Astrocyte of the hippocampus (primary cell): ENCODE measurements around the gene TMEM132C.
"Not testable (repeated sequence)": the region's sequence is repeated elsewhere in the genome, so short reads cannot be mapped to it uniquely, and the experiment has no call there.

Experiments used
- DNase-seq: peaks from one replicate; pipeline ENCODE4 v3.0.0; 2011; ENCODE audit warnings: low read depth, low spot score

TMEM132C gene

DNA sequence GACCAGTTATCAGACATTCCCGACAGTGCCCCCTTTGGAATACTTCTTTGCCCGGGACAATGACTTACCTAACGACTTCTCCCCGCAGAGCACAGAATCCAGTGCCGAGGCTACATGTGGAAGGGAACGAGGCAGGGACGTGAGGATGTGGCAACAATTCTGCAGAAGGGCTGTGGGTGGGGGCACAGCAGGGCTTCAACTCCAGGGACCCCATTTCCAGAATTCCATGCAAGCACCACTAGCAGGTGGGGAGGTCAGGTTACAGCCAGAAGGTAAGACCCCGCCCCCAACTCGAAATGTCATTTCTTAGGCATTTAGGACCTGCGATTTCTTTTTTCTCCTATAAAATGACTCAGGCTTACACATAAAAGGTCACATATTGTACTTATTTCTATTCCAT, 207.9 kb downstream of the TMEM132C start:
- DNase-seq: no peak

DNA sequence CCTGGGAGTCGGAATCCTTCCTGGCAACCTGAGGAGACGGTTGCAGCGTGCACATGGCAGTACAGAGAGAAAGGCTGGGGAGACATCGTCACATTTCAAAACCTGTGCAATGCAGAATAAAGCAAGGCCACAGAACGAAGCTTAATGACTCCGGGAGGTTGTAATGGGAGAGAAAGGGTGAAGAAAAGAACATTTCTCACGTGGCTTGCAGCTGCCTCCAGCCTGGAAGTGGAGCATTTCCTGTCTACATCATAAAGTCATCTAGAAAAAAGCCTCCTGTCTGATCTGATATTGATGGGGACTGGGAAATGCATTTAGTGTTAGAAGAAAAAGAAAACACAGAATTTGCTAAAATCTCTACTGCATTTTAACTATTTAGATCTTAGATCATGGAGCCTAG, 209.3 kb downstream of the TMEM132C start:
- DNase-seq: no peak

DNA sequence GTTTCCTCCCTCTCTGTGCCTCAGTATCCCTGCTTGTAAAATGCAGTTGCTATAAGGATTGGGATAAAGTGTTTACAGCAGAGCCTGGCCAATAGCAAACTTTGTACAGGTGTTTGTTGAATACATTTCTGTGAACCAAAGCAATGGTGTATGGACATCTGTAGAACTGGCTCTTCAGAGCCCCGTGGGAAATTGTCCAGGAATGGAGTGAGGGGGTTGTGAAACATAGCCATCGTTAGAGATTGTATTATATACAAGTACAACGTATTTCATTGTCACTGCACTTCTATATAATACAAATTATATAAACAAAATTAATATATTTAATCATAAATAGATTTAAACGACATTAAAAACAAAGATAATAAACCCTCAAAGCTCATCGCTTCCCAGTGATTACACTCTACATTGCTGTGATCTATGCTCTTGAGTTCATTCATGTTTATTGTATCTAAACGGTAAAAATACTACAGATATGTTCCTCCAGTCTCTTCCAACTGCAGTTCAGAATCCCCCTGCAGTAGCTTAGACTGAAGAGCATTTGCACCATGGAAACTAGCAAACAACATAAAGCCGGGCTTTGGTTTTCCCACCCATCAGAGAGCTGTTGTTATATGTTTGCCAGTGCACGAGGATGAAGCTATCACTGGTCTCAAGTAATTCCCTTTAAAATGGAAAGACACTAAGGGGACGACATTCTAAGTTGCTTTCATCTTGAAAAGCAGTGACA, 216.7 kb downstream of the TMEM132C start:
- no peak for DNase-seq

DNA sequence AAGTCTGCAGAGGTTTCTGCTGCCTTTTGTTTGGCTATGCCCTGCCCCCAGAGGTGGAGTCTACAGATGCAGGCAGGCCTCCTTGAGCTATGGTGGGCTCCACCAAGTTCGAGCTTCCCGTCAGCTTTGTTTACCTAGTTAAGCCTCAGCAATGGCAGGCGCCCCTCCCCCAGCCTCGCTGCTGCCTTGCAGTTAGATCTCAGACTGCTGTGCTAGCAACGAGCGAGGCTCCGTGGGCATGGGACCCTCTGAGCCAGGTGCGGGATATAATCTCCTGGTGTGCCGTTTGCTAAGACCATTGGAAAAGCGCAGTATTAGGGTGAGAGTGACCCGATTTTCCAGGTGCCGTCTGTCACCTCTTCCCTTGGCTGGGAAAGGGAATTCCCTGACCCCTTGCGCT, 230.4 kb downstream of the TMEM132C start:
- DNase-seq: not testable (repeated sequence)

DNA sequence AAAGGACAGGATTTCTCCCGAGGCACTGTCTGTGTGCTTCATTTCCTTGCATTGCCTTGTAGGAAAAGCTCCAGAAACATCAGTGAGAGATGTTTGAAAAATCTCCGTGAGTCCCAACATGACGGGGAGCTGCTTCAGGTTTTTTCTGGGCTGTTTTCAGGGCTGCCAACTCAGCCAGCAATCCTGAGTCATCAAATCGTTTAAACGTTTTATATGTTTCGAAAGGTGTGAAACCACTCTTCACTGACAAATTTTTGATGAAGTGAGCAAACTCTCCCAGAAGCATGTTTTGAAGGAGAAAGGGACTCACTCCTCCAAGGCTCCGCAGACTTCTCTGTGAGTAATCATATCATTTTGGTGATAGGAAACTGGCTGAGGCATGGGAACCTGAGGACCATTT, 240.5 kb downstream of the TMEM132C start:
- no peak for DNase-seq

DNA sequence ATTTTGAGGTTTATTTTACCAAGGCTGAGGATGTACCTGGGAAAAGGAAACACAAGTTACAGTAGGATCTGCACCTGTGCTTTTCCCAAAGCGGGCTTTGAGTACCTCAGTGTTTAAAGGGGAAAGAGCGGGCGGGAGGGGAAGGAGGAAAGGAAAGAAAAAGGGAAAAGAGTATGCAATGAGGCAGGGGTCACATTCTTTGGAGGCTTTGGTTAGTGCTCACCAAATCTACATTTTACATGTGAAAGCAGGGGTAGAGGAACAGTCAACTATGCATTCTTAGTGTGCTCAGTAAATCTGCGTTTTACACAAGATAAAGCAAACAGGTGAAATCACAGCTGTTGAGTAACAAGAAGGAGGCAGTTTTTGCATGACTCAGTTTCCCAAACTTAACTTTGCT, 242.2 kb downstream of the TMEM132C start:
- no peak for DNase-seq

DNA sequence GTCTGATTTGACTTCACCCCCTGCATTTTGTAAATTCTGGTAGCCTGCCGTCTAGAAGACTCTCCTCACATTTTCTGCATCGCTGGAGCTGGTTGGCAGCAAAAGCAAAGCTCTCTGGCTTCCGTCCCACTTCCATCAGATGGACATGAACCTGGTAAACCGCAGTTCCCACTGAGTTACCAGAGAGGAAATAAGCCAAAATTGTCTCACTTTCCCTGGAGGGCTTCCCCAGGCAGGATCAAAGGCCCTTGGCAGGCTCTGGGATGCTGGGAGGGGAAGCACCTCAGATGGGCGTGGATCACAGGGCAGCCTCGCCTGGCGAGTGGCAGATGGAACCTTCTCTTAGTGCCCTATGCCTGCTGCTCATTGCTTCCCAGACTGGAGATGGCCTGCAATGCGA, 243.5 kb downstream of the TMEM132C start:
- peak; percentile 12 for DNase-seq

DNA sequence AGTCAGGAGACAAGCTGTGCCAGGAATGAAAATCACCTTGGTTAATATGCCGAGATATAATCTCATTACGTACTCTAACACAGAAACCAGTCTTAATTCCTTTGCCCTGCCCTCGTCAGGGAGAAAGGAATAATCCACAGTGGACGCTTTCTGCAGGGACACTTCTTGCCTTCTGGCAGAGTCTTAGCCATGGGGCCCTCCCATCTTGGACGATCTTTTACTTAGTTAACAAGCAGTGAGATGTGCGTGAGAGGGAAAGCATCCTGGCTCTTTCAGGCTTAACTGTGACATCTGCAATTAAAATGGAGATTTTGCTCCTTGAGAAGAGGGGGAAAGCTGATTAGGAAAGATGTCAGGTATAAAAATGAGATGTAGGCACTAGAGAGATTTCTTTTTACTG, 246.4 kb downstream of the TMEM132C start:
- no peak for DNase-seq

DNA sequence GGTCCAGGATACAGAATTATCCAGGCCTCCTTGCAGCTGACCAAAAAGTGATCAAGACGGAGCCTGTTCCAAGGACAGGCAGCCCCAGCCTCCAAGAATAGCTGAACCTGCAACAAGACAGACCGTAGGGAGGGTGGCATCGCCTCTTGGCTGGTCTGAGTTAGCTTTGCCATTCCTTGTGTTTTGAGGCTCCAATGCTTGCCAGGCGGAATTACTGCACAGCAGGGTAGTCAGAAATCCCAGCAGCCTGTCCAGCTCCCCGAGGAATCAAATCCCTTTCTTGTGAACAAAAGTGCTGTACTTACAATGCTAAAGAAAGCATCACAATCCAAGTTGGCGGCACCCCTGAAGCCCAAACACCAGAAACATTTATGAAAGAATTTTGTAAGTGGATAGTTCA, 246.9 kb downstream of the TMEM132C start:
- DNase-seq: no peak

DNA sequence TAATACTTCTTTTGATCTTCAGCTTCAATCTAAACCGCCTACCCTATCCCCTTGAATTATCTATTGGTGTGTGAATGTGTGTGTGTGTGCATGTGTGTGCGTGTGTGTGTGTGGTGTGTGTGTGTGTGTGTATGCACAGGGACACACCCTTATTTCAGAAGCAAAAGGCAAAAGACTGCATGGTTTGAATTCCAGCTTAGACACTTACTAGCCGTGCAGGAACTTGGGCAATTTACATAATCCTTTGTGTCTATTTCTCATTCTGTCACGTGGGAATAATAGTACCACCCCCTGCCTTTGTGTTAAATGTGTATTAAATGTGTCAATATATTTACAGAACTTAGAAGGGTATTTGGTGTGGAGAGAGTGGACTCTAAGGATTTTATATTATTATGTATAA, 251.7 kb downstream of the TMEM132C start:
- DNase-seq: no peak

DNA sequence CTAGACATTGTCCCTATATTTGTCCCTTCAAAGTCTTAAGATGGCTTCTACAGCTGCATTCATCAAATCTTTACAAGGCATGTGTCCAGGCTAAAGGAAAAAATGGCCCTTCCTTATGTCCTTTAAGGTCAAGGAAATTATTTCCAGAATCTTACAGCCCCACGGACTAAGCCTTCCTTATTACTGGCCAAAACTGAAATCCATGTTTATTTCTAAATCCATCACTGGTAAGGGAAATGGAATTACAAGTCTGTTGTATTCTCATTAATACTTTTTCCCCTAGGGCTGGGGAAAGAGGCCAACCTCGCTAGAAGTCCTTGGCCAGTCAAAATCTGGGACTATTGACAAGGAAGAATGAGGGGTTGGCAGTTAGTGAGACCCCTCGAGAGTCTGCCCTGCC, 252.5 kb downstream of the TMEM132C start:
- DNase-seq: no peak

DNA sequence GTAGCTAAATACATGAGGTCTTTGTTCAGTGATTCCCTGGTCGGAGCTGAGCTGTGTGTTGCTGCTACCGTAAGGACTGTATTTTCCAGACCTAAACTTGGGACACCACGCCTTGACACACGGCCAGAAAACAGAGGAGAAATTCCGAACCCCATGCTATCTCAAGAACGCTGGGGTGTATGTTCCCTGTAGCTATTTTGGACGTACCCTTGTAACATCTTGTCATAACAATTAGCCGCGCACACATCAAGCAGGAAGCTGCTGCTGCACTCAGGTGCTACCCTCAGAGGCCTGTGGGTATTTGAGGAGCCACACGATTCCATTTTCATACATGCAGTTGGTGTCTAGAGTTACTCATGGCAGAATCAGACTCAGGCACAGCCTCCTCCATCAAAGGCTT, 255.0 kb downstream of the TMEM132C start:
- DNase-seq: no peak

DNA sequence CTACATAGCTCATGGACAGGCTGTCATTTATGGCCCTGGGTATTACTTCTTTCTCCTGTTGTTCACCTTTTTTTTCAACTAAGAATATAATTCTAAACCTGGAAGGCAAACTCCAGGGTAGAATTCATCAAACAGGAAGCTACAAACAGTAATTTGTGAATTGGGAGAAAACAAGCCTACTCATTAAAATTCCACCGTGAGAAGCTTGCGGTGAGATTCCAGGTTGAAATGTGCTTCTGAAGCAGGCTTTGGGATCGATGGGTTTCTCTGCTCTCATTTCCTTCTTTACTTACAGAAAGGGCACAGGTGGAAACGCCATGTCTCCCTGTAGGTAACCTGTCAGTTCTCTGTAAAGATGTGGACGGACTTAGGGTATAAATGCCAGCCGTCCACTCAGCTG, 257.5 kb downstream of the TMEM132C start:
- no peak for DNase-seq

DNA sequence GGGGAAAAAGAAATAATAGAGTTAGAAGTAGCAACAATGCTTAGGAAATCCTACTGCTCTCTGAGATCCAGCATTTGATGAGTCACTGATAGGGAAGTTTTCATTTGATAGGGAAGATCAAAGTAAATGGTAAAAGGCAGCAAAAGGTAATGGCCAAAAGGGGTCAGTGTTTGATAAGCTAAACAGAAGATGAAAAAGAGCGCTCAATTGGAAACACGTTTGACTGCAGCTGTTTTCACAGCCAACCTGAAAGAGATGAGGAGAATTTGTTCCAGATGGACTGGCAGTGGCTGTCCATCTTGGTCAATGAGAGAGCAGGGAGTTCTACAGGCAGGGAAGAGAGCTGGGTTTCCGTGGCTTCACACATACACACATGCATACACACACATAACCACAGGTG, 264.2 kb downstream of the TMEM132C start:
- DNase-seq: no peak

DNA sequence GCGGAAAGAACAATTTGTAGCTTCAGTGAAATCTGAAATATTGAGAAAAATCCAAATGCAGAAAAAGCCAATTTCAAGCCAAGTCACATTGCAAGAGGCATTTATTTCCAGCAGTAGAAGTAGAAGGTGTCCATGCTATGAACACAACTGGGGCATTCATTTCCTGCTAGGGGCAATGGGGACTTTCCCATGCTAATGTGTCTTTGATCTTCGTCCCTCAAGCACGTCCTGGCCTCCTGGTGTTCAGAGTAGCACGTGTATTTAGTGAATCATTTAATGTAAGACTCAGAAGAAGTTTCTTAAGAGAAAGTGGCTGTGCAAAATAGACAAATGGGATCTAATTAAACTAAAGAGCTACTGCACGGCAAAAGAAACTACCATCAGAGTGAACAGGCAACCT, 267.9 kb downstream of the TMEM132C start:
- DNase-seq: no peak

DNA sequence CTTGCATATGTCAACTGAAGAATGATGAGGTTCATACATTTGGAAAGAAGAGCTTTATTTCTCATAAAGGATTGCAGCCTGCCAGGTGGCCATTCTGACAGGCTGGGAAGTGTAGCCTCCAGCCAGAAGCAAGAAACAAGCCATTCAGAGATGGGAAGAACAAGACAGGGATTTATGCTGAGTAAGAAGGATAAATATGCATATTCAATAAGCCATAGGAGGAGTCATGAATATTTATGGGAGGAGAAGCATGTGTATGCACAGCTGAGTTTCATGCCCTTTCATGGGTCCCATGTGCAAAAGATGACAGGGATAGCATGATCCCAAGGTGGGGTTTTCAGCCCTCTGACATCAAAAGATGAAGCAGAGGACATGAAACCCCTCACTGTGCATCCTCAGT, 269.8 kb downstream of the TMEM132C start:
- DNase-seq: no peak

DNA sequence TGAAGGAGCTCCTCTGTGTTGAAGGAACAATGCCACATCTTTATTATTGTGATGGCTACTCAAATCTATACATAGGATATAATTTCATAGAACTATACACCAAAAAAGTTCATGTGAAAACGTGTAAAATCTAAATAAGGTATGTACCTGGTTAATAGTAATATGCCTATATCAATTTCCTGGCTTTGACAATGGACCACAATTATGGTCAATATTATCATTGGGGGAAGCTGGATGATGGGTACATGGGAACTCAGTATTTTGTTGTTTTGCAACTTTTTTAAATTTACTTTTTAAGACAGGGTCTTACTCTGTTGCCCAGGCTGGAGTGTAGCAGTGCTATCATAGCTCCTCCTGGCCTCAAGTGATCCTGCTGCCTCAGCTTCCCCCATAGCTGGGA, 270.7 kb downstream of the TMEM132C start:
- no peak for DNase-seq

DNA sequence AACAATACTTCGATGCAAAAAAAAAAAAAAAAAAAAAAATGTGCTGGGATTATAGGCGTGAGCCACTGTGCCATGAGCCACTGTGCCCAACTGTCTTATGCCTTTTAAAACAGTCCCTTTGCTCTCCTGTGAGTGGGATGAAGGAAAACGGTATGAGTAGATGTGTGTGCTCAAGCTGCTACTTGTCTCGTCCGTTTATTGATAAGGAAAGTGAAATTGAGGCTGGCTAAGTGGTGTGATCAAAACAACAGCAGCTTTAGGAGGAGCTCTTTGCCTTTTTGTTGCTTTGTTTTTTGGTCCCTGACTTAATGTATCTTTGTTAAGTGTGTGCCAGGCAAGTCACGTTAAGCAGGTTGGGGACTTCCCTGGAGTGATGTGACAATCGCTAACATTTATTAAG, 275.9 kb downstream of the TMEM132C start:
- DNase-seq: no peak

DNA sequence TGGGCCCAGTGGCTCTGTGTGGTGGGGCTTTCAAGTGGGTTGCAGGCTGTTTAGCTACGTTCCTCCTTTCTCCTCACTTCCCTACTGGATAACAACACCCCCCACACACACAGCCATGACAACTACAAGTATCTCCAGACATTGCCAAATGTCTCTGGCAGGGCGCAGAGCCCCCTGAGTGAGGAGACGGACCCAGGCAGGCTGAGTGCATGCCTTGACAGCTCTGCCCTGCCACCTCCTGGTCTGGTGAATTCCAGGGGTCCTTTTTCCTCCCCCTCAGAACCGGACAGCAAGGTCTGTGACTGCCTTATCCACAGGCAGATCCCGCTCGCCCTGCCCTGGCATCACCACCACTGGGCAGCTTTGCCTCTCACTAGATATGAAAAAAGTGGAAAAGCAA, 276.5 kb downstream of the TMEM132C start:
- DNase-seq: no peak

DNA sequence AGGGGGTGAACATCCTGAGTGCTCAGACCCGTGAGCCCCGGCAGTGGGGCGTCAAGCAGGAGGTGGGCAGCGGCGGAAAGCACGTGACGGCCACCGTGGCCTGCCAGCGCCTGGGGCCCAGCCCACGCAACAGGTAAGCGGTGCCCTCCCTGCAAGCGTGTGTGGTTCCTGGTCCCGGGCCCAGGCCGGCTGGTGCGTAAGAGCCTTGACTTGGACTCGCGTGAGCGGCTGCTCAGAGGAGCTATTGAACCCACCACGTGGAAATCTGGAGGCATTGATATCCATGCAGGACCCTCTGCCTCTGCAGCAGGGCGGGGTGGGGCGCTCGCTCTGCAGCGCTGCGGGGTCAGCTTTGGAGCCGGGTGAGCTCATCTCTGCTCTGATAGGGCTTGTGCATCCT, 277.0 kb downstream of the TMEM132C start:
- no peak for DNase-seq

DNA sequence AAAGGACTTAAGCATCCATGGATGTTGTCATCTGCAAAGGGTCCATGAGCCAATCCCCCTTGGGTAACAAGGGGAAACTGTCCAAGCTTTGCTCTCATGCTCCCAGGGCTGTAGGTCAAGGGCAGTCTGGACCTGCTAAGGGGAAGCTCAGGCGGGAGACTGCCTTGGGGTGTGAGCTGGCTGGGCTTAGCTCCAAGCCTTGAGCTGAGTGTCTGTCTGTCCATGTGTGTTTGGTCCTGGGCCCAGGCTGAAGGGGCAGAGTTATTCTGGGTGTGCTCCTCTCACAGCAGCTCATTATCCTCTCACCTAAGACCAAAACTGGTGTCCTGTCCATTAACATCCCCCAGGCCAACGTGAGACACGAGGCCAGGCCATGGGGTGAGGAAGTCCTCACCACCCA, 282.0 kb downstream of the TMEM132C start:
- no peak for DNase-seq

DNA sequence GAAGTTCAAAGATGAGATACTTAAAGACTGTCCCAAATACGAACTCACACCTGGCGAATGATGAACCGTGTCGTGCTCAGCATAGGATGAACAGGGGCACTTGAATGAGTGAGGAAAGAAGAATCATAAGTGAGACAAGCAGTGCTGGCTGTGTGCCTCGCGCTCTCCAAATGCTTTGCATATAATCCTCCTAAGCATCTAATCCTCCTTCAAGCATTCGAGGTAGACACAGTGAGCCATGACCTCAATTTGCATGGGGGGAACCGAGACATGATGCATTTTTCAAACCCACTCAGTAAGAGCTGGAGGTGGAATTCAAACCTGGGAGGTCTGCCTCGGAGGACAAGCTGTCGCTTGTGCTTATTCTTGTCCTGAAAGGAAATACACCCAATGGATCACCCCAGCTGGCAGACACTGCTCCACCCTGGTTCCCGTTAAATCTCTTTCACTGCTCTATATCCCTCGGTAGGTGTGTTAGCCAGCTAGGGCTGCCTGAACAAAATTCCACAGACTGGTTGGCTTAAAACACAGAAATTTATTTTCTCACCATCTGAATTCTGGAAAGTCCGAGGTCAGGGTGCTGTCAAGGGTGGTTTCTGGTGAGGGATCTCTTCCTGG, 282.7 kb downstream of the TMEM132C start:
- DNase-seq: no peak

DNA sequence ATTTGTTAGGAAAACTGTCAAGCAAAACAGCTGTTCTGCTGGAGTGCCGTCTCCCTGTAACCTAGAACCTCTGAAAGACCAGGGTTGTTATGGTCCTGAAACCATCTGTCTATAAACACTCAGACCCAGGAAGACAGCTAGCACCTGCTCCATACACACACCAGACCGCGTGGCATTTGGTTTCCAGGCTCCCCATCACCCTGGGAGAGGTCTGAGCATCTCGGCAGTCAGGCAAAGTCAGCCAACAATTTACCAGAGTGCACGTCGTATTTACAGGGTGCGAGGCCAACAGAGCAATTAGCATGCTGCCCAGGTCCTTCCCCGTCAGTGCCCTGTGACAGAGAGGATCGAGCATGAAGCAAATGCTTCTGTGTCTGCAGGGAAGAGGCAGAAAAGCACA, 284.3 kb downstream of the TMEM132C start:
- DNase-seq: no peak
